Measurements from ENCODE around the gene PRR16. TPM values are rescaled to one million over a fixed set of nuclear protein-coding genes. Genes with fewer than 3 reads are reported as not detected.

The PRR16 gene
- total RNA-seq, 1 donor from 2014 or later: 19.6 TPM

- Histone ChIP-seq H3K9me3 (no peaks in the 10 kb centered on the region), H3K4me3 (no peak overlapping the region), H3K27me3 (no peaks in the 10 kb centered on the region), H3K36me3 (no peaks in the 10 kb centered on the region), H3K4me1 (no peaks in the 10 kb centered on the region), H3K27ac (no peak overlapping the region)
- intact Hi-C loops (cut with DNase I): no loop called here
- no peak for TF ChIP-seq POLR2A (IDR thresholded peaks at IDR 0.05)
- no peak for TF ChIP-seq POLR2AphosphoS5 (IDR thresholded peaks at IDR 0.05; ENCODE audit: insufficient read depth in 1 of 2, low read depth in 1 of 2)
- TF ChIP-seq, protein P1, sequence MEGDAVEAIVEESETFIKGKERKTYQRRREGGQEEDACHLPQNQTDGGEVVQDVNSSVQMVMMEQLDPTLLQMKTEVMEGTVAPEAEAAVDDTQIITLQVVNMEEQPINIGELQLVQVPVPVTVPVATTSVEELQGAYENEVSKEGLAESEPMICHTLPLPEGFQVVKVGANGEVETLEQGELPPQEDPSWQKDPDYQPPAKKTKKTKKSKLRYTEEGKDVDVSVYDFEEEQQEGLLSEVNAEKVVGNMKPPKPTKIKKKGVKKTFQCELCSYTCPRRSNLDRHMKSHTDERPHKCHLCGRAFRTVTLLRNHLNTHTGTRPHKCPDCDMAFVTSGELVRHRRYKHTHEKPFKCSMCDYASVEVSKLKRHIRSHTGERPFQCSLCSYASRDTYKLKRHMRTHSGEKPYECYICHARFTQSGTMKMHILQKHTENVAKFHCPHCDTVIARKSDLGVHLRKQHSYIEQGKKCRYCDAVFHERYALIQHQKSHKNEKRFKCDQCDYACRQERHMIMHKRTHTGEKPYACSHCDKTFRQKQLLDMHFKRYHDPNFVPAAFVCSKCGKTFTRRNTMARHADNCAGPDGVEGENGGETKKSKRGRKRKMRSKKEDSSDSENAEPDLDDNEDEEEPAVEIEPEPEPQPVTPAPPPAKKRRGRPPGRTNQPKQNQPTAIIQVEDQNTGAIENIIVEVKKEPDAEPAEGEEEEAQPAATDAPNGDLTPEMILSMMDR (IDR thresholded peaks at IDR 0.05): no peak
- DNase-seq (ENCODE audit: extremely low spot score in 2 of 2): no peak
These were observed 15.0 kb downstream of the PRR16 start for GRCh38 chr5:120479066-120479465.

DNA sequence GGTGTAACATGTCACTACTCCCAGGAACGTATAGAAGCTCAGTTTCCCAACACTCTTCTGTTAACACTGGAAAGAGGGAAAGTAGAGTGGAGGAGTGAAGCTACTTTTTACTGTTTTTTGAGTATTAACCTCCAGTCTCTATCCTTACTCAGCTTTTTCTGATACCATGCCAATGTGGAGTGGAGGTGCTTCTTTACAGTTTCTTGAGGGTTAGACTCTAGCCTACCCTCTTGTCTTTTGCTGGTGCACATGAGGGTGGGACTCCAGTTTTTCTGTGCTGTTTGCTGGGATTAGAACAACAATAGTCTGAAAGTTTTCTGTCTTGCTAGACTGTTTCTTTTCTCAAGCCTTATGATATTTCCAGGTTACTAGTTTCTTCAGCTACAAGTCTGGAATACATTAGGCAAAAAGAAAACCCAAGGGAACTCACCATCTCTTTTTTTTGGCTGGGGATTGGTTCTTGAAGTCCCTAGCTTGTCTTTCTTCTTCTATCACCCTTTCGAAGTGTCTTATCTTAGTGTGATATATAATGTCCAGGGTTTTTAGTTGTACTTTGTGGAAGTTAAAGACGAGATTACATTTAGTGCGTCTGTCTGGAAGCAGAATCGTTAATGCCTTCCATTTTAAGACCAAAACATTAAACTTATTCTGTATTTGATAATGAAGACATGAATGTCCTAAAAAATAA, 35.9 kb downstream of the PRR16 start:
- TF ChIP-seq POLR2AphosphoS5 (IDR thresholded peaks at IDR 0.05; ENCODE audit: insufficient read depth in 1 of 2, low read depth in 1 of 2) (no peak), POLR2A (IDR thresholded peaks at IDR 0.05) (no peak)
- TF ChIP-seq, protein P1 (IDR thresholded peaks at IDR 0.05): no peak

DNA sequence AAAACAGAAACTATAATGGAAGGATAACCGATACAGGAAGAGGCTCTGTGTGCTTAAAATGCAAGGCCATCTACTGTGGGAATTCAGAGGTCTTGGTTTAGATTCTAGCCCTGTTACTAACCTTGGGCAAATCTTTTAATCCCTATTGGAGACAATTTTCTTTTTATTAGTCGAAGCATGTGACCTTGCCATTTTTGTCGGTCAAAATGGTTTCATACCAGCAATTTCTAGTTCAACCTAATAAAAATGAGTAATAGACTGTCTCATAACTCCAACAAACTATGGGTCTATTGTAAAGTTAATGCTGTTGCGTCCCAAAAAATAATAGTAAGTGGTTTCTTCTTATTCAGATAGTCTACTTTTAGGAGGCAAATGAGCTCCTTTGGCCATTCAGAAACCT, 38.4 kb downstream of the PRR16 start:
- DNase-seq (ENCODE audit: extremely low spot score in 2 of 2): no peak
- Histone ChIP-seq H3K27me3 (no peaks in the 10 kb centered on the region), H3K4me1 (no peaks in the 10 kb centered on the region), H3K9me3 (no peaks in the 10 kb centered on the region), H3K27ac (no peak overlapping the region), H3K36me3 (no peaks in the 10 kb centered on the region), H3K4me3 (no peak overlapping the region)
- TF ChIP-seq, protein P1 (IDR thresholded peaks at IDR 0.05): no peak
- TF ChIP-seq POLR2A (IDR thresholded peaks at IDR 0.05): no peak
- no peak for TF ChIP-seq POLR2AphosphoS5 (IDR thresholded peaks at IDR 0.05; ENCODE audit: insufficient read depth in 1 of 2, low read depth in 1 of 2)
- intact Hi-C loops (cut with DNase I): no loop called here

More for the DNA sequence above, 35.9 kb downstream of the PRR16 start:
- Histone ChIP-seq H3K27me3 (no peaks in the 10 kb centered on the region), H3K36me3 (no peaks in the 10 kb centered on the region), H3K4me1 (no peaks in the 10 kb centered on the region), H3K27ac (no peak overlapping the region), H3K4me3 (no peak overlapping the region), H3K9me3 (no peaks in the 10 kb centered on the region)
- intact Hi-C loops (cut with DNase I): no loop called here
- no peak for DNase-seq (ENCODE audit: extremely low spot score in 2 of 2)

- Histone ChIP-seq H3K27me3 (no peaks in the 10 kb centered on the region), H3K36me3 (no peaks in the 10 kb centered on the region), H3K4me3 (no peak overlapping the region), H3K9me3 (no peaks in the 10 kb centered on the region), H3K4me1 (no peaks in the 10 kb centered on the region), H3K27ac (no peak overlapping the region)
- TF ChIP-seq POLR2AphosphoS5 (IDR thresholded peaks at IDR 0.05; ENCODE audit: insufficient read depth in 1 of 2, low read depth in 1 of 2) (no peak), POLR2A (IDR thresholded peaks at IDR 0.05) (no peak)
- TF ChIP-seq, protein P1 (IDR thresholded peaks at IDR 0.05): no peak
- DNase-seq (ENCODE audit: extremely low spot score in 2 of 2): no peak
- intact Hi-C loops (cut with DNase I): no loop called here
These were observed 39.2 kb downstream of the PRR16 start for GRCh38 chr5:120503341-120503740.

GRCh38 chr5:120504057-120504456, 40.0 kb downstream of the PRR16 start:
- Histone ChIP-seq H3K27ac (no peak overlapping the region), H3K27me3 (no peaks in the 10 kb centered on the region), H3K4me3 (no peak overlapping the region), H3K9me3 (no peaks in the 10 kb centered on the region), H3K36me3 (no peaks in the 10 kb centered on the region), H3K4me1 (no peaks in the 10 kb centered on the region)
- TF ChIP-seq, protein P1 (IDR thresholded peaks at IDR 0.05): no peak
- no peak for TF ChIP-seq POLR2AphosphoS5 (IDR thresholded peaks at IDR 0.05; ENCODE audit: insufficient read depth in 1 of 2, low read depth in 1 of 2)
- TF ChIP-seq POLR2A (IDR thresholded peaks at IDR 0.05): no peak
- intact Hi-C loops (cut with DNase I): no loop called here
- DNase-seq (ENCODE audit: extremely low spot score in 2 of 2): no peak
